ENCODE results near the gene ERF.

The ERF gene

GRCh38 chr19:42250666-42251531 is 4.0 kb downstream of the ERF start:
- TF ChIP-seq, protein P1, sequence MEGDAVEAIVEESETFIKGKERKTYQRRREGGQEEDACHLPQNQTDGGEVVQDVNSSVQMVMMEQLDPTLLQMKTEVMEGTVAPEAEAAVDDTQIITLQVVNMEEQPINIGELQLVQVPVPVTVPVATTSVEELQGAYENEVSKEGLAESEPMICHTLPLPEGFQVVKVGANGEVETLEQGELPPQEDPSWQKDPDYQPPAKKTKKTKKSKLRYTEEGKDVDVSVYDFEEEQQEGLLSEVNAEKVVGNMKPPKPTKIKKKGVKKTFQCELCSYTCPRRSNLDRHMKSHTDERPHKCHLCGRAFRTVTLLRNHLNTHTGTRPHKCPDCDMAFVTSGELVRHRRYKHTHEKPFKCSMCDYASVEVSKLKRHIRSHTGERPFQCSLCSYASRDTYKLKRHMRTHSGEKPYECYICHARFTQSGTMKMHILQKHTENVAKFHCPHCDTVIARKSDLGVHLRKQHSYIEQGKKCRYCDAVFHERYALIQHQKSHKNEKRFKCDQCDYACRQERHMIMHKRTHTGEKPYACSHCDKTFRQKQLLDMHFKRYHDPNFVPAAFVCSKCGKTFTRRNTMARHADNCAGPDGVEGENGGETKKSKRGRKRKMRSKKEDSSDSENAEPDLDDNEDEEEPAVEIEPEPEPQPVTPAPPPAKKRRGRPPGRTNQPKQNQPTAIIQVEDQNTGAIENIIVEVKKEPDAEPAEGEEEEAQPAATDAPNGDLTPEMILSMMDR (IDR thresholded peaks at IDR 0.05; ENCODE audit: low read depth, low read length), result no peak
- no peak for TF ChIP-seq POLR2A (IDR thresholded peaks at IDR 0.05; ENCODE audit: extremely low read depth, insufficient read length)
- TF ChIP-seq MYC (IDR thresholded peaks at IDR 0.05; ENCODE audit: low read depth, low read length), result no peak
- DNase-seq (ENCODE audit: low read depth), result no peak
- no peak overlapping the region for H3K4me3 ChIP-seq (ENCODE audit: low read depth, low read length)

DNA sequence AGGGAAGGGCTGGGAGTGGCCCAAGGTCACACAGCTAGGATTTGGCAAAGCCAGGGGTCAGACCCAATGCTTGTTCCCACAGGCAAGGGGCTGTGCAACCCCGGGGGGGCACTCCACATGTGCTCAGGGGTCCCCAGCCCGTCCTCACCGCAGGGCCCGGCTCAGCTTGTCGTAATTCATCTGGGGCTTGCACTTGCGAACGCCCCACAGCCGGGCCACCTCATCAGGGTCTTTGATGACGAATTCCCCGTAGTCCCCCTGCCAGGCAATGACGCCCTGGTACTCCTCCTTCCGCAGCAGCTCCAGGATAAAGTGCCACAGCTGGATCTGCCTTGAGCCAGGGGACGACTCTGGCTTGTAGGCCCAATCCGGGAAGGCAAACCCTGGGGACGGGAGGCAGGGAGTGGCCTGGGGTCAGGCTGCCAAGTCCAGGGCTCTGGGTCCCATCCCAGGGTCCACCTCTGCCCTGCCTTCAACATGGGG is 4.7 kb downstream of the ERF start:
- DNase-seq (ENCODE audit: low read depth), result no peak
- TF ChIP-seq POLR2A (IDR thresholded peaks at IDR 0.05; ENCODE audit: extremely low read depth, insufficient read length), result no peak
- TF ChIP-seq MYC (IDR thresholded peaks at IDR 0.05; ENCODE audit: low read depth, low read length), result no peak
- TF ChIP-seq, protein P2, sequence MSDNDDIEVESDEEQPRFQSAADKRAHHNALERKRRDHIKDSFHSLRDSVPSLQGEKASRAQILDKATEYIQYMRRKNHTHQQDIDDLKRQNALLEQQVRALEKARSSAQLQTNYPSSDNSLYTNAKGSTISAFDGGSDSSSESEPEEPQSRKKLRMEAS (IDR thresholded peaks at IDR 0.05; ENCODE audit: low read depth, low read length), result no peak
- TF ChIP-seq, protein P1 (IDR thresholded peaks at IDR 0.05; ENCODE audit: low read depth, low read length), result no peak
- H3K4me3 ChIP-seq (ENCODE audit: low read depth, low read length), result no peak overlapping the region

- TF ChIP-seq POLR2A (IDR thresholded peaks at IDR 0.05; ENCODE audit: extremely low read depth, insufficient read length), result no peak
- TF ChIP-seq, protein P1 (IDR thresholded peaks at IDR 0.05; ENCODE audit: low read depth, low read length), result no peak
- TF ChIP-seq MYC (IDR thresholded peaks at IDR 0.05; ENCODE audit: low read depth, low read length), result no peak
- TF ChIP-seq, protein P2 (IDR thresholded peaks at IDR 0.05; ENCODE audit: low read depth, low read length), result no peak
- no peak for DNase-seq (ENCODE audit: low read depth)
Observed at GRCh38 chr19:42249769-42250168, 5.2 kb downstream of the ERF start.

GRCh38 chr19:42249149-42249750 is 5.7 kb downstream of the ERF start:
- no peak for TF ChIP-seq MYC (IDR thresholded peaks at IDR 0.05; ENCODE audit: low read depth, low read length)
- TF ChIP-seq, protein P1 (IDR thresholded peaks at IDR 0.05; ENCODE audit: low read depth, low read length), result no peak
- no peak for TF ChIP-seq POLR2A (IDR thresholded peaks at IDR 0.05; ENCODE audit: extremely low read depth, insufficient read length)
- TF ChIP-seq, protein P2 (IDR thresholded peaks at IDR 0.05; ENCODE audit: low read depth, low read length), result no peak
- no peak for DNase-seq (ENCODE audit: low read depth)
- no peak overlapping the region for H3K4me3 ChIP-seq (ENCODE audit: low read depth, low read length)

More at GRCh38 chr19:42249769-42250168, 5.2 kb downstream of the ERF start:
- no peak overlapping the region for H3K4me3 ChIP-seq (ENCODE audit: low read depth, low read length)

GRCh38 chr19:42248270-42249148 is 6.4 kb downstream of the ERF start:
- H3K4me3 ChIP-seq (ENCODE audit: low read depth, low read length), result no peak overlapping the region
- TF ChIP-seq MYC (IDR thresholded peaks at IDR 0.05; ENCODE audit: low read depth, low read length) (no peak), POLR2A (IDR thresholded peaks at IDR 0.05; ENCODE audit: extremely low read depth, insufficient read length) (no peak)
- no peak for DNase-seq (ENCODE audit: low read depth)
